Measurements from ENCODE around the gene ALDH5A1. TPM values are rescaled to one million over a fixed set of nuclear protein-coding genes. Genes with fewer than 3 reads are reported as not detected.

The ALDH5A1 gene
- total and polyA plus RNA-seq, 2 of the 13 experiments (the other 11 are each of a cell fraction or from before 2014, with no cell fraction given) = 12.8 to 32.5 TPM

- TF ChIP-seq, protein P1, sequence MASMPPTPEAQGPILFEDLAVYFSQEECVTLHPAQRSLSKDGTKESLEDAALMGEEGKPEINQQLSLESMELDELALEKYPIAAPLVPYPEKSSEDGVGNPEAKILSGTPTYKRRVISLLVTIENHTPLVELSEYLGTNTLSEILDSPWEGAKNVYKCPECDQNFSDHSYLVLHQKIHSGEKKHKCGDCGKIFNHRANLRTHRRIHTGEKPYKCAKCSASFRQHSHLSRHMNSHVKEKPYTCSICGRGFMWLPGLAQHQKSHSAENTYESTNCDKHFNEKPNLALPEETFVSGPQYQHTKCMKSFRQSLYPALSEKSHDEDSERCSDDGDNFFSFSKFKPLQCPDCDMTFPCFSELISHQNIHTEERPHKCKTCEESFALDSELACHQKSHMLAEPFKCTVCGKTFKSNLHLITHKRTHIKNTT (CRISPR knock-in tag; IDR thresholded peaks at IDR 0.05) = peak; percentile 79; the same call in 1 of the 2 replicates
- TF ChIP-seq HCFC1 (IDR thresholded peaks at IDR 0.05; ENCODE audit: low read depth, low read length) = no peak; the same call in 1 of the 2 replicates
- TF ChIP-seq ZNF878 (CRISPR knock-in tag; IDR thresholded peaks at IDR 0.05) = peak; percentile 86; the same call in 1 of the 2 replicates
- TF ChIP-seq NR1H2 (CRISPR knock-in tag; IDR thresholded peaks at IDR 0.05; ENCODE audit: borderline replicate concordance, low read depth) = no peak
- TF ChIP-seq ZNF282 (IDR thresholded peaks at IDR 0.05; ENCODE audit: partially characterized antibody) = no peak
- 0 out of 2 replicates have a peak, but pooled peaks have one; percentile 76 for TF ChIP-seq KDM3A (CRISPR knock-in tag; IDR thresholded peaks at IDR 0.05; ENCODE audit: low read depth)
- TF ChIP-seq CTCF (CRISPR knock-in tag; IDR thresholded peaks at IDR 0.05) = peak; percentile 83
- TF ChIP-seq, protein P2, sequence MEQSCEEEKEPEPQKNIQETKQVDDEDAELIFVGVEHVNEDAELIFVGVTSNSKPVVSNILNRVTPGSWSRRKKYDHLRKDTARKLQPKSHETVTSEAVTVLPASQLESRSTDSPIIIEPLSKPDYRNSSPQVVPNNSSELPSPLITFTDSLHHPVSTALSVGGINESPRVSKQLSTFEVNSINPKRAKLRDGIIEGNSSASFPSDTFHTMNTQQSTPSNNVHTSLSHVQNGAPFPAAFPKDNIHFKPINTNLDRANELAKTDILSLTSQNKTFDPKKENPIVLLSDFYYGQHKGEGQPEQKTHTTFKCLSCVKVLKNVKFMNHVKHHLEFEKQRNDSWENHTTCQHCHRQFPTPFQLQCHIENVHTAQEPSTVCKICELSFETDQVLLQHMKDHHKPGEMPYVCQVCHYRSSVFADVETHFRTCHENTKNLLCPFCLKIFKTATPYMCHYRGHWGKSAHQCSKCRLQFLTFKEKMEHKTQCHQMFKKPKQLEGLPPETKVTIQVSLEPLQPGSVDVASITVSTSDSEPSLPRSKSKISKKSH (CRISPR knock-in tag; IDR thresholded peaks at IDR 0.05; ENCODE audit: borderline replicate concordance) = peak; percentile 61; the same call in 1 of the 2 replicates
- TF ChIP-seq ZNF879 (CRISPR knock-in tag; IDR thresholded peaks at IDR 0.05) = no peak
- no peak for TF ChIP-seq RAD51 (IDR thresholded peaks at IDR 0.05; ENCODE audit: borderline replicate concordance)
- peak; percentile 57; the same call in 1 of the 2 replicates for TF ChIP-seq RXRA (CRISPR knock-in tag; IDR thresholded peaks at IDR 0.05)
- no peak for TF ChIP-seq KDM1A (CRISPR knock-in tag; IDR thresholded peaks at IDR 0.05)
- peak; percentile 80 for TF ChIP-seq DMAP1 (CRISPR knock-in tag; IDR thresholded peaks at IDR 0.05)
- TF ChIP-seq MIER2 (CRISPR knock-in tag; IDR thresholded peaks at IDR 0.05) = 0 out of 2 replicates have a peak, but pooled peaks have one; percentile 21
- no peak for TF ChIP-seq AFF4 (CRISPR knock-in tag; IDR thresholded peaks at IDR 0.05)
- TF ChIP-seq NFKBIZ (CRISPR knock-in tag; IDR thresholded peaks at IDR 0.05) = no peak
- no peak for TF ChIP-seq ELF1 (CRISPR knock-in tag; IDR thresholded peaks at IDR 0.05)
- peak; percentile 70; the same call in 1 of the 2 replicates for TF ChIP-seq EED (CRISPR knock-in tag; IDR thresholded peaks at IDR 0.05)
- no peak for TF ChIP-seq ZNF44 (CRISPR knock-in tag; IDR thresholded peaks at IDR 0.05)
- TF ChIP-seq MIXL1 (CRISPR knock-in tag; IDR thresholded peaks at IDR 0.05) = no peak
- TF ChIP-seq ZNF30 (CRISPR knock-in tag; IDR thresholded peaks at IDR 0.05) = 0 out of 2 replicates have a peak, but pooled peaks have one; percentile 34
- TF ChIP-seq TBX2 (CRISPR knock-in tag; IDR thresholded peaks at IDR 0.05; ENCODE audit: borderline replicate concordance) = peak; percentile 30; the same call in 1 of the 2 replicates
Observed at GRCh38 chr6:24494821-24495795, at the start of gene ALDH5A1 (continued).

All from HepG2 (cell line).